HAP-1 (cell line): ENCODE measurements around the gene PRRC1.

Experiments used
- DNase-seq, 2 experiments: peaks; one replicate each; pipeline ENCODE4 v3.0.0-alpha.2; 2016 to 2020; ENCODE audit warnings: low spot score in 2 of 2
- H3K27me3 ChIP-seq: fragments of 250-450 bp; sonication (Bioruptor Pico); 2 replicates; pipeline ENCODE4 v1.5.1; 2020; ENCODE audit warnings: low read depth, mild to moderate bottlenecking, moderate library complexity
- H3K36me3 ChIP-seq: fragments of 250-450 bp; sonication (Bioruptor Pico); replicated peaks from 2 replicates; pipeline ENCODE4 v1.5.1; 2020; ENCODE audit warnings: mild to moderate bottlenecking
- H3K4me1 ChIP-seq: fragments of 250-450 bp; sonication (Bioruptor Pico); 2 replicates; pipeline ENCODE4 v1.5.1; 2020; ENCODE audit warnings: mild to moderate bottlenecking
- H3K4me3 ChIP-seq: fragments of 250-450 bp; sonication (Bioruptor Pico); 2 replicates; pipeline ENCODE4 v1.5.1; 2020; ENCODE audit warnings: mild to moderate bottlenecking, moderate library complexity
- H3K9me3 ChIP-seq: fragments of 250-450 bp; sonication (Bioruptor Pico); 2 replicates; pipeline ENCODE4 v1.5.1; 2020; ENCODE audit warnings: mild to moderate bottlenecking, moderate library complexity
- in situ Hi-C: fragments of 300-500 bp; cut with MboI; formaldehyde crosslinking; loops from 3 replicates; pipeline ENCODE4 v1.14.3; 2020; ENCODE audit warnings: low sequenced_read_pairs, inconsistent platforms, mixed read lengths

Gene PRRC1

DNA sequence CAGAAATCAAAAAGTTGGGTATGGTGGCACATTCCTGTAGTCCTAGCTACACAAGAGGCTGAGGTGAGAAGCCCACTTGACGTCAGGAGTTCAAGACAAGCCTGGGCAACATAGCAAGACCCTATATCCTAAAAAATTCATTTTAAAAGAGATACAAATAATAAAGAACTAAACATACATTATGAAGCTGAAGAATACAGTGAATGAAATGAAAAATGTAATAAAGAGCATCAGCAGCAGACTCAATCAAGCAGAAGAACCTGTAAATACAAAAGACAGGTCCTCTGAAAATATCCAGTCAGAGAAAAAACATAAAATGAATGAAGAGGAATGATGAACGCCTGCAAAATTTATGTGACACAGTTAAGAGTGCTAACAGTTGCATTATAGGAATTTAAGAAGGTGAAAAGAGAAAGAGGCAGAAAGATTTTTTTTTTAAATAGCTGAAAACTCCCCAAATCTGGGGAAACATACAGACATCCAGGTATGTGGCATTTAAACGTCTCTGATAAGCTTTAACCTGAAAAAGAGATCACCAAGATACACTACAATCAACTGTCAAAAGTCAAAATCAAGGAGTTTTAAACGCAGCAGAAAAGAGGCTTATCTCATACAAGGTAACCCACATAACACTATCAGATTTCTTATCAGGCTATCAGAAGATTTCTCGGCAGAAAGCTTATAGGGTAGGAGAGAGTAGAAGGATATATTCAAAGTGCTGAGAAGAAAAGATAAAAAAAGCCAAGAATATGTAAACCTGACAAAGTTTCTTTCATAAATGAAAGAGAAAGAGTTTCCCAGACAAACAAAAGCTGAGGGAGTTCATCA, 57.6 kb downstream of the PRRC1 start:
- Histone ChIP-seq H3K9me3 (no peaks in the 10 kb centered on the region; the same call in 1 of the 2 replicates), H3K27me3 (no peaks in the 10 kb centered on the region), H3K4me1 (no peaks in the 10 kb centered on the region), H3K4me3 (no peak overlapping the region), H3K36me3 (no peaks in the 10 kb centered on the region)
- in situ Hi-C loops, result loop anchor here (25.0 kb wide), 1 partner anchor 187 kb away; no protein-coding TSS in a partner anchor
- DNase-seq, result no peak

DNA sequence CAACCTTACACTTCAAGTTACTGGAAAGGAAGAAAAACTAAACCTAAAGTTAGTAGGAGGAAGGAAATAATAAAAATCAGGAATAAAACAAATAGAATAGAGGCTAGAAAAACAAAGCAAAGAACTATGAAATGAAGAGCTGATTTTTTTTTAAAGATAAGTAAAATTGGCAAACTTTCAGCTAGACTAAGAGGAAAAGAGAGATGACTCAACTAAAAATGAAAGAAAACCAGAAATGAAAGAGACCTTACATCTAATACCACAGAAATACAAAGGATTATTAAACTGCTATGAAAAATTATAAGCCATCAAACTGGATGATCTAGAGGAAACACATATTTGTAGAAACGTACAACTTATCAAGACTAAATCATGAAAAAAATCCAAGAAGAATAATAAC, 60.0 kb downstream of the PRRC1 start:
- in situ Hi-C loops, result no loop called here
- no peak for DNase-seq
- Histone ChIP-seq H3K4me1 (no peaks in the 10 kb centered on the region), H3K4me3 (no peak overlapping the region), H3K36me3 (no peaks in the 10 kb centered on the region), H3K9me3 (no peaks in the 10 kb centered on the region; the same call in 1 of the 2 replicates), H3K27me3 (no peaks in the 10 kb centered on the region)

DNA sequence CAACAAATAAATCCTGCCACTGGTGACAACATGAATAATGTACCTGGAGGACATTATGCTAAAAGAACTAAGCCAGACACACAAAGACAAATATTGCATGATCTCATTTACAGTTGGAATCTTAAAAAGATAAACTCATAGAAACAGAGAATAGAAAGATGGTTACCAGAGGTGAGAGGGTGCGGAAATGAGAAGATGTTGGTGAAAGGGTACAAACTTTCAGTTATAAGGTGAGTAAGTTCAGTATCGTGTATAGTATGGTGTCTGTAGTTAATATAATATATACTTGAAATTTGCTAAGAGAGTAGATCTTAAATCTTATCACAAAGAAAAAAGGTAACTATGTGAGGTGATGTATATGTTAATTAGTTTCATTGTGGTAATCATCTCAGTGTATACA, 63.3 kb downstream of the PRRC1 start:
- Histone ChIP-seq H3K9me3 (no peaks in the 10 kb centered on the region), H3K36me3 (no peaks in the 10 kb centered on the region), H3K4me3 (no peak overlapping the region), H3K27me3 (no peaks in the 10 kb centered on the region), H3K4me1 (peaks cover 10% of the 10 kb centered on the region)
- in situ Hi-C loops, result no loop called here
- no peak for DNase-seq

DNA sequence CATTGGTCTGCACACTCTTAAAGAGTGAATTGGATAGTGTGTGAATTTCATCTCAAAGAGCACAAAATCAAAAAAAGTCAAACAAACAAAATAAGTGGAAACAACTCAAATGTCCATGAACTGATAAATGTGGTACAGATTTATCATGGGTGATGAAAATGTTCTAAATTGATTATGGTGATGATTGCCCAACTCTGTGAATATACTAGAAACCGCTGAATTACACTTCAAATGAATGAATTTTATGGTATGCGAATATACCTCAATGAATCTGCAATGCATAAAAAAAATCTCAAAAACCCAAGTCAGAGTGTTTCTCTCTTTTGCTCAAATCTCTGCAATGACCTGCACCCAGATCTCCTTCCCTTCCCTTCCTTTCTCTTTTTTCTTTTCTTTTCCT, 64.0 kb downstream of the PRRC1 start:
- DNase-seq, result no peak
- H3K27me3 ChIP-seq, result no peaks in the 10 kb centered on the region
- H3K4me1 ChIP-seq, result peaks cover 17% of the 10 kb centered on the region
- in situ Hi-C loops, result no loop called here
- no peaks in the 10 kb centered on the region for H3K36me3 ChIP-seq
- no peaks in the 10 kb centered on the region for H3K9me3 ChIP-seq
- no peak overlapping the region for H3K4me3 ChIP-seq

DNA sequence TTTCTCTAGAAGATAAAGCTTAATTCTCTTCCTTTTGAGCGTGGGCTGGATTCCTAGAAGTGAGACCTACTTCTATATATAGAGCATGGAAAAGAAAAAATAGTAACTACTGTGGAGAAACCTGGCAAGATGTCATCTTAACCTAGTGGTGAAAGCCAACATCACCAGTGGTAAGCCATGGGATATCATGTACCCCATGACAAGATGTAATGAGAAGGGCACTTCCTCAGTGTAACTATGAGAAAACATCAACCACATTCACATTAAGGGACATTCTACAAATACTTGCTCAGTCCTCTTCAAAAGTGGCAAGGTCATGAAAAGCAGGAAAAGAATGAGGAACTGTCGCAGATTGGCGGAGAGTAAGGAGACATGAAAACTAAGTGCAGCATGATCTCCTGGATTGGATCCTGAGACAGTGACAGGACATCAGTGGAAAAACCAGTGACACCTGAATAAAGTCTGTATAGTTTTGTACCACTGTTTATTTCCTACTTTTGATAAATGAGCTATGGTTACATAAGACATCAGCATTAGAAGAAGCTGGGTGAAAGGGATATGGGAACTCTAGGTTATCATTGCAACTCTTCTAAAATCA, 65.4 kb downstream of the PRRC1 start:
- in situ Hi-C loops, result no loop called here

DNA sequence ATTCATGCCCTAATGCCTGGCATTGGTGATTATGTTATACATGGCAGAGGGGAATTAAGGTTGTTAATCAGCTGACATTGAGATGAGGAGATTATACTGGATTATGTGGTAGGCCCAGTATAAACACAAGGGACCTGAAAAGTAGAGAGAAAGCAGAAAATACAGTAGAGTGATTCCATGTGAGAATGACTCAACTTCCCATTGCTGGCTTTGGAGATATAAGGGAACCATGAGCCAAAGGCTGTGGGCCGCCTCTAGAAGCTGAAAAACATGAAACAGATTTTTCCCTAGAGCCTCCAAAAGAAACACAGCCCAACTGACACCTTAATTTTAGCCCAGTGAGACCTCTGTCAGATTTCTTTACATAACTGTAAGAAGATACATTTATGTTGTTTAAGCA, 66.4 kb downstream of the PRRC1 start:
- Histone ChIP-seq H3K36me3 (no peaks in the 10 kb centered on the region), H3K4me1 (peaks cover 18% of the 10 kb centered on the region), H3K4me3 (no peak overlapping the region), H3K27me3 (no peaks in the 10 kb centered on the region), H3K9me3 (no peaks in the 10 kb centered on the region)
- in situ Hi-C loops, result no loop called here
- DNase-seq, result no peak

More for the DNA sequence above, 65.4 kb downstream of the PRRC1 start:
- H3K4me1 ChIP-seq, result peaks cover 18% of the 10 kb centered on the region
- no peaks in the 10 kb centered on the region for H3K9me3 ChIP-seq
- no peaks in the 10 kb centered on the region for H3K36me3 ChIP-seq
- H3K4me3 ChIP-seq, result no peak overlapping the region
- no peaks in the 10 kb centered on the region for H3K27me3 ChIP-seq
- DNase-seq, result no peak

DNA sequence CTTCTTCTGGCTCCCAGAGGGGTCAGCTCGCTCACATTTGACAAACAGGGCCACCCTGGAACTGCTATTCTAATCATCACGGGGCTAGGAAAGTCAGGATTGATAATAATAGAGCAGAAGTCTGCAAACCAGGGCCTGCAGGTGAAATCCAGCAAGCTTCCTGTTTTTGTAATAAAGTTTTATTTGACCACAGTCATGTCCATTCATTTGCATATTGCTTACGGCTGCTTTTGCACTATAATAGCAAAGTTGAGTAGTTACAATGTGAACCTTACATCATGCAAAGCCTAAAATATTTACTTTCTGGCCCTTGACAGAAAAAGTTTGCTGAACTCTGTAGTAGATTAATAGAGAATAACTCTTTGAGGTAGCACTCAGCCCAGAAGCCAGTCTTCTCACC, 68.2 kb downstream of the PRRC1 start:
- no peak overlapping the region for H3K4me3 ChIP-seq
- peaks cover 32% of the 10 kb centered on the region for H3K4me1 ChIP-seq
- in situ Hi-C loops, result no loop called here
- no peaks in the 10 kb centered on the region for H3K36me3 ChIP-seq
- H3K27me3 ChIP-seq, result no peaks in the 10 kb centered on the region
- DNase-seq, result peak; percentile 46 to 68
- H3K9me3 ChIP-seq, result no peaks in the 10 kb centered on the region

DNA sequence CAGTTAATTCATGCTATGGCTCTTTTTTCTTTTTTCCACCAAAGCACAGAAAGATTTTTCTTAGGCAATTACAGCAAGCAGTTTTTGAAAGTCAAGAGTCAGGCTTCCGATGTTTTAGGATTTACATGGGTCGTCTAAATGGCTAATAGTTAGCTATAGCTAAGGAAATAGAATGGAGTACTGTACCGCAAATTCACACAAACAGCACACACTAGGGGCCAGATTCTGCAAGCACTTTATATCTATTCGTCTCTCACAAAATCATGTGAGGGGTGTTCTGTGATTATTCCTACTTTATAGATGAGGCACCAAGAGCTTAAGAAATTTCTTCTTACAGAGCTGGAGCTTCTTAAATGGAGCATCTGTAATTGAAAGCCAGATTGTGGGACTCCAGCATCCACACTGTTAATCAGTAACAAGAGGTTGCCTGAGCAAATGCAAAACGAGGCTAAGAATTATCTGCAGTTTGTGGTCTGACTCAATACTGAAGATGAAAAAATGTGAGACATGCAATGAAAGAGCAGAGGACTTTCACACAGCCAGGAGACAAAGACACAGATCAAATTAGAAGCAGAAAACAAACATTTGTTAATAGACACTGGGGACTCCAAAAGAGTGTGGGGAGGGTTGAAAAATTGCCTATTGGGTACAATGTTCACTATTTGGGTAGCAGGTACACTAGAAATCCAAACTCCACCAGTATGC, 68.8 kb downstream of the PRRC1 start:
- Histone ChIP-seq H3K9me3 (no peaks in the 10 kb centered on the region), H3K4me3 (no peak overlapping the region), H3K27me3 (no peaks in the 10 kb centered on the region), H3K4me1 (peaks cover 32% of the 10 kb centered on the region), H3K36me3 (no peaks in the 10 kb centered on the region)
- in situ Hi-C loops, result no loop called here
- DNase-seq, result no peak

DNA sequence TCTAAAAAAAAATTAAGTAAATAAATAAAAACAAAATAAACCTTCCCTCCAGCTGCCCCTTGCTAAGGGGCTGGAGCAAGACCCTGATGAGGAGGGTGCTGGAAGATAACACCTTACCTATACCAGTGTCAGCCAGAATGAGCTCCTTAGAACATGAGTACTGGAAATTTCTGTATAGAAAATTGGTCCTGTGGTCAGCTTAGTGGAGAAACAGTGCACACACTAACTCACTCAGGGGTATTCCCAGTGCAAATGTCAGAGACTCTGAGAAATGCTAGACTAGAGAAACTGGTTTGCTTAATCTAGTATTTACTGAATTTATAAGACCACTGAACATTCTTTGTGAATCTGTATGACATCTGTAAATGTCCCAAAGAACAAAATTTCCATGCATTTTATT, 69.4 kb downstream of the PRRC1 start:
- H3K4me1 ChIP-seq, result peaks cover 32% of the 10 kb centered on the region
- no peaks in the 10 kb centered on the region for H3K36me3 ChIP-seq
- no peak overlapping the region for H3K4me3 ChIP-seq
- DNase-seq, result no peak
- no peaks in the 10 kb centered on the region for H3K9me3 ChIP-seq
- no peaks in the 10 kb centered on the region for H3K27me3 ChIP-seq
- in situ Hi-C loops, result no loop called here

DNA sequence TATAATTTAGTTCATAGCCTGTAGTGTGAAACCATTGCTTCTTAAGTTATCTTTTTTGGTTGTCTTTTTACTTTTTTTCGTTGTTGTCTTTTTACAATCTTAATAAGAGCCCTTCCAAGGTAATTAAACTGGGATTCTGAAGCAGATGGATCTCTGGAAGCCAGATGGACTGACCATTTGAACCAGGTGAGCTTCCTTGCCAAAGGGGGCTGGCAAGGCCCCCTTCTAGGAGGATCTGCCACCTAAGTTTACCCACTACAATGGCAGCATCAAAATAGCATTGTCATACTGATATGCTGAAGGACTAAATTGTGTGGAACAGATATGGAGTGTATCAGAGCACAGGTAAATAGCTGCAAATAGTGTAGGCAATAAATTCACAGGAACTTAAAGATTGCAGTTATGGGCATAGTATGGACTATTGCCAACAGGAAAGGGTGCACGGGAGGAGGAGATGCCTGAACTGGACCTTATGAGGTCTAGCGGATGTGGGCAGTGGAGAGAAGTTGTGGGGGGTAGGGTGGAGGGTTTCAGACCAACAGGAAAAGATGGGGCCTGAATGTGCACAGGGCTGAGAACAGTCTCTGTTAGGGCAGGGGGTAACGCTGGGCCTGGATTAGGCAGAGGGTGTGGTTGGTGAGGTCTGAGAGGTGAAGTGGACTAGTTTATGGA, 69.9 kb downstream of the PRRC1 start:
- in situ Hi-C loops, result no loop called here
- Histone ChIP-seq H3K9me3 (no peaks in the 10 kb centered on the region), H3K4me1 (peaks cover 32% of the 10 kb centered on the region), H3K36me3 (no peaks in the 10 kb centered on the region), H3K27me3 (no peaks in the 10 kb centered on the region), H3K4me3 (no peak overlapping the region)
- DNase-seq, result no peak

DNA sequence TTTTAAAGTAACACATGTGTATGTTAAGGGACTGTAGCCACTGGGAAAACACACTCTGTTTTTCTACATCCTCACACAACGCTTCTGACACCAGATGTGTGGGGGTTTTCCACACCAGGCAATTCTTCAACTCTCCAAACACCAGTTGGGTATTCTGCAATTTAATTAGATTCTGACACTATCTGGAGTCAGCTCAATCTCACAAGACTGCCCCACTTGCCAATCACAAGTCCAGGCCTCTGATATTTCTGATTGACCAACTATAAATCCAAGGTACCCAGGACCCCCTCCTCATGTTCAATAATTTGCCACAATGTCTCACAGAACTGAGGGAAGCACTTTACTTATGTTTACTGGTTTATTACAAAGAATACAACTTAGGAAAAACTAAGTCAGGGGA, 70.9 kb downstream of the PRRC1 start:
- Histone ChIP-seq H3K27me3 (no peaks in the 10 kb centered on the region), H3K4me3 (no peak overlapping the region), H3K36me3 (no peaks in the 10 kb centered on the region), H3K4me1 (peaks cover 32% of the 10 kb centered on the region), H3K9me3 (no peaks in the 10 kb centered on the region)
- no peak for DNase-seq
- in situ Hi-C loops, result no loop called here

DNA sequence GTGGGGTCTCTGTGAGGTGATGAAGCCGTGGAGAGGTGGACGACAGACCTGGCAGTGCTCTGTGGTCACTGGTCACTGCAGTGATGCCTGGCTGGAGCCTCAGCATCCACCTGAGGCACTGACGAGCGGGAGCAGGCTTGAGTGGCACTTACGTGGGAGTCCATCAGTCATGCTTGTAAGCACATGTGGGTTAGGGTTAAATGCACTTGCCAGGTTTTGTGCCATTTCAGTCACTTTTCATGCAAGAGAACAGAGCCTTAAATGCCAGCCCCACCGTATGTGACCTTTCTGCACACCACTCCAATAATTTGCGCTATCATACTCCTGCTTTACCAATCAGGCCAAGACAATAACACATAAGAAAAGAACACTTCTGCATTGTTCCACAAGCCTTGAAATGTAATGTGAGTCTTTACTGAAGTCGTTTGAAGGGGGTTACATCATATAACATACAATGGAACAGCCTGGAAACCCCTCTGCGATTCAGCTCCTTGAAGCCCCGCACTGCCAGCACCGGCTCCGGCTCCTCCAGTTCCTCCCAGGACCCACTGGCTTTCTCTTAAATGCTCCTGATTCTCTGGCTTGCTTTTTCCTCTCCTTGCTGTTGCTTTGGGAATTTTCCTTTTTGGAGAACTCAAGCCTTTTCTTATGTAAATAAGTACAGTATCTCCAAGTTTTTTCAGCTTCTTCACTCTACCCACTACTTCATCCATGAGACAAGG, 72.0 kb downstream of the PRRC1 start:
- no peaks in the 10 kb centered on the region for H3K36me3 ChIP-seq
- H3K9me3 ChIP-seq, result no peaks in the 10 kb centered on the region
- in situ Hi-C loops, result no loop called here
- no peaks in the 10 kb centered on the region for H3K27me3 ChIP-seq
- no peak overlapping the region for H3K4me3 ChIP-seq
- peak; percentile 42 to 49 for DNase-seq
- H3K4me1 ChIP-seq, result peaks cover 32% of the 10 kb centered on the region

DNA sequence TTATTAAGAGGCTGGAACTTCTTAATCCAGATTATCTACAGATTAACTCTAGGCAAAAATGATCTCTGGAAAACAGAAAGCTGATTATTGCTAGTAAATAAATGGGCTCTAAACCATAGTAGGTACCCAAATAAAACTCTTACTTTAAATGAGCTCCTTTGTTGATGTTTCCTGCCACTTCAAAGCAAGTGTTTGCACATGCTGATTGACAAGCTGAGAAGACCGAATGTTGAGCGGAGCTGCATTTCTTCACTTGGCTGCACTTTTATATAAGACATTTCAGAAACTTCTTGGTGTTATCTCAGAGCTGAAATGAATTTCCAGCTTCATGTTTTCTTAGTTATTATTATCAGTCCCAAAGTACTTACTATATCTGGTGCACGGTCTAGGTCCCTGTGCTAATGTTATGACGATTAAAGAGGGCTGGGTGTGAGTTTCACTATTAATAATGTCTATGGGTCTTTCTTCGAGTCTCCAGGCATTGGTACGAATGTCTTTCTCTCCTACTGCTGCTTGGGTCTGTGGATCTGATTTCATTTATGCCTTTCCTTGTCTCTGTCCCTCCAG, 72.8 kb downstream of the PRRC1 start:
- DNase-seq, result no peak
- in situ Hi-C loops, result no loop called here
- Histone ChIP-seq H3K4me1 (peaks cover 27% of the 10 kb centered on the region), H3K4me3 (no peak overlapping the region), H3K27me3 (no peaks in the 10 kb centered on the region), H3K9me3 (no peaks in the 10 kb centered on the region), H3K36me3 (no peaks in the 10 kb centered on the region)
